Breast epithelium (tissue), 3 donors: ENCODE results near the gene NR2C1.

Experiments used
- CTCF ChIP-seq, 3 donors: fragments of 450-650 bp; IDR thresholded peaks; one replicate each; pipeline ENCODE4 v1.5.1; 2016 to 2017; ENCODE audit warnings: antibody characterized with exemption in 3 of 3, mild to moderate bottlenecking in 3 of 3, moderate library complexity in 3 of 3
- POLR2A ChIP-seq: fragments of 450-650 bp; IDR thresholded peaks from one replicate; pipeline ENCODE4 v1.6.1; 2016; ENCODE audit warnings: antibody characterized with exemption, mild to moderate bottlenecking, moderate library complexity
- POLR2AphosphoS5 ChIP-seq, 3 donors: sonication (generic); formaldehyde crosslinking; IDR thresholded peaks; one replicate each; pipeline ENCODE4 v1.6.1; 2017; ENCODE audit warnings: antibody characterized with exemption in 3 of 3

- TF ChIP-seq CTCF (IDR thresholded peaks at IDR 0.05) (no peak), POLR2AphosphoS5 (IDR thresholded peaks at IDR 0.05) (no peak), POLR2A (no peak)
Observed at GRCh38 chr12:95070378-95070777, 3.0 kb downstream of the NR2C1 start.
